ENCODE results near the gene SEC14L5.

Gene SEC14L5

GRCh38 chr16:5033256-5034166, 75.4 kb downstream of the SEC14L5 start, which contains the start of gene NAGPA (continued):
- 0 out of 2 replicates have a peak, but pooled peaks have one; percentile 32 for TF ChIP-seq ZNF362 (tag by site-specific recombination; IDR thresholded peaks at IDR 0.05)
- no peak for TF ChIP-seq AEBP2 (tag by site-specific recombination; IDR thresholded peaks at IDR 0.05; ENCODE audit: borderline replicate concordance)
- TF ChIP-seq YY2 (tag by site-specific recombination; IDR thresholded peaks at IDR 0.05) = peak; percentile 98
- TF ChIP-seq ZNF76 (tag by site-specific recombination; IDR thresholded peaks at IDR 0.05; ENCODE audit: borderline replicate concordance, low read depth) = peak; percentile 90
- TF ChIP-seq ZNF501 (tag by site-specific recombination; IDR thresholded peaks at IDR 0.05) = peak; percentile 83
- peak; percentile 96 for TF ChIP-seq ZXDB (tag by site-specific recombination; IDR thresholded peaks at IDR 0.05)

- H3K4me1 ChIP-seq (ENCODE audit: control insufficient read depth, insufficient read depth, low read length) = no peaks in the 10 kb centered on the region
- no peaks in the 10 kb centered on the region for H3K9me3 ChIP-seq (ENCODE audit: control insufficient read depth, insufficient read depth, low read depth, low read length)
- no peaks in the 10 kb centered on the region for H3K36me3 ChIP-seq (ENCODE audit: control insufficient read depth in 2 of 2, insufficient read depth in 1 of 2, low read length in 2 of 2)
- CTCF ChIA-PET = interaction anchor here (0.8 to 1.4 kb wide), 5 partner anchors 8 to 78 kb away, joined by 3 to 4 read pairs (median 3); partner anchors contain the start of gene SEC14L5
- POLR2A ChIA-PET = interaction anchor here (0.6 to 1.2 kb wide), 4 partner anchors 17 to 417 kb away, joined by 3 to 5 read pairs (median 4); no protein-coding TSS in a partner anchor
- no peak for TF ChIP-seq ZSCAN30 (tag by site-specific recombination; IDR thresholded peaks at IDR 0.05)
- no peak for TF ChIP-seq ZBTB17 (tag by site-specific recombination; IDR thresholded peaks at IDR 0.05)
- peak; percentile 41; the same call in 1 of the 2 replicates for TF ChIP-seq ATF2 (tag by site-specific recombination; IDR thresholded peaks at IDR 0.05; ENCODE audit: low read depth)
- H3K4me3 ChIP-seq (ENCODE audit: low read depth, low read length) = peak overlapping the region; percentile 84
- H3K27ac ChIP-seq (ENCODE audit: extremely low read depth, low read depth, low read length) = no peak overlapping the region
Observed at GRCh38 chr16:5034167-5034523, 76.0 kb downstream of the SEC14L5 start.

- Histone ChIP-seq H3K27ac (ENCODE audit: extremely low read depth, low read depth, low read length) (no peak overlapping the region), H3K4me3 (ENCODE audit: low read depth, low read length) (no peak overlapping the region), H3K36me3 (ENCODE audit: control insufficient read depth in 2 of 2, insufficient read depth in 1 of 2, low read length in 2 of 2) (no peaks in the 10 kb centered on the region), H3K9me3 (ENCODE audit: control insufficient read depth, insufficient read depth, low read depth, low read length) (no peaks in the 10 kb centered on the region), H3K4me1 (ENCODE audit: control insufficient read depth, insufficient read depth, low read length) (no peaks in the 10 kb centered on the region)
- POLR2A ChIA-PET = interaction anchor here (0.6 kb wide), 2 partner anchors 26 to 210 kb away, joined by 4 to 5 read pairs; no protein-coding TSS in a partner anchor
- CTCF ChIA-PET = interaction anchor here (0.6 to 1.3 kb wide), 4 partner anchors 19 to 460 kb away, joined by 3 to 4 read pairs (median 4); no protein-coding TSS in a partner anchor
- no peak for TF ChIP-seq GLI4 (tag by site-specific recombination; IDR thresholded peaks at IDR 0.05)
- 0 out of 2 replicates have a peak, but pooled peaks have one; percentile 22 for TF ChIP-seq ATF2 (tag by site-specific recombination; IDR thresholded peaks at IDR 0.05; ENCODE audit: low read depth)
- no peak for TF ChIP-seq BCL6B (tag by site-specific recombination; IDR thresholded peaks at IDR 0.05)
Observed at GRCh38 chr16:5035909-5036227, 77.7 kb downstream of the SEC14L5 start.

Measured in HEK293 (cell line).